ENCODE measurements around the gene UBD.

UBD gene

DNA sequence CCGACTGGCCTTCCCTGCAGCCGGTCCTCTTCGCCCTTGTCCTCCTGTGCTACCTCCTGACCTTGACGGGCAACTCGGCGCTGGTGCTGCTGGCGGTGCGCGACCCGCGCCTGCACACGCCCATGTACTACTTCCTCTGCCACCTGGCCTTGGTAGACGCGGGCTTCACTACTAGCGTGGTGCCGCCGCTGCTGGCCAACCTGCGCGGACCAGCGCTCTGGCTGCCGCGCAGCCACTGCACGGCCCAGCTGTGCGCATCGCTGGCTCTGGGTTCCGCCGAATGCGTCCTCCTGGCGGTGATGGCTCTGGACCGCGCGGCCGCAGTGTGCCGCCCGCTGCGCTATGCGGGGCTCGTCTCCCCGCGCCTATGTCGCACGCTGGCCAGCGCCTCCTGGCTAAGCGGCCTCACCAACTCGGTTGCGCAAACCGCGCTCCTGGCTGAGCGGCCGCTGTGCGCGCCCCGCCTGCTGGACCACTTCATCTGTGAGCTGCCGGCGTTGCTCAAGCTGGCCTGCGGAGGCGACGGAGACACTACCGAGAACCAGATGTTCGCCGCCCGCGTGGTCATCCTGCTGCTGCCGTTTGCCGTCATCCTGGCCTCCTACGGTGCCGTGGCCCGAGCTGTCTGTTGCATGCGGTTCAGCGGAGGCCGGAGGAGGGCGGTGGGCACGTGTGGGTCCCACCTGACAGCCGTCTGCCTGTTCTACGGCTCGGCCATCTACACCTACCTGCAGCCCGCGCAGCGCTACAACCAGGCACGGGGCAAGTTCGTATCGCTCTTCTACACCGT lies 6.1 kb downstream of the UBD start:
- DNase-seq (ENCODE audit: low read depth) = no peak
- no peak overlapping the region for H3K4me3 ChIP-seq (ENCODE audit: low read depth, low read length)
- TF ChIP-seq CTCF (IDR thresholded peaks at IDR 0.05; ENCODE audit: control insufficient read depth, extremely low read depth, insufficient read depth) = no peak

DNA sequence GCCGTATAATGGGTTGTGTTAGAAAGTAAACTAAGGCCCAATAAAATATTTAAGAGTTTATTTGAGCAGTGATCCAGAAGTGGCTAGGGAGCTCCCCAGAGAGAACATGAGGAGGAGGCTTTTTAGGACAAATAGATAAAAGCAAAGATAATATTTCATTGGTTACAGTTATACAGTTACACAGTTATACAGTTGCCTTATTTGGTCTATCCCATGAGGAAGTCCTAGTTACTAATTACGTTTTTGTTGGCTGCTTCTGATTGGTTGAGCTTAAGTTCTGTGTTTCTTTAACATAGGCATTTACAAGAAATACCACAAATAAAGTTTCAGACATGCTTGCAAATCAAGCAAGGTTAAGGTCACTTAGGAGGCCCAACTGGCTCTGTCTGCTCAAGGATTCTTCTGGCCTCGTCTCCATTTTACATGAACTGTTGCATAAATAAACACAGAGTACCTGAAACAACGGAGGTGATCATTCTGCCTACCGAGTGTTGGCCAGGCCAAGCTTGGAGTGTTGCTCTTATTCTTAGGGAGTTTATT lies 7.0 kb downstream of the UBD start:
- TF ChIP-seq CTCF (IDR thresholded peaks at IDR 0.05; ENCODE audit: control insufficient read depth, extremely low read depth, insufficient read depth) = no peak
- DNase-seq (ENCODE audit: low read depth) = peak; percentile 87
- no peak overlapping the region for H3K4me3 ChIP-seq (ENCODE audit: low read depth, low read length)

DNA sequence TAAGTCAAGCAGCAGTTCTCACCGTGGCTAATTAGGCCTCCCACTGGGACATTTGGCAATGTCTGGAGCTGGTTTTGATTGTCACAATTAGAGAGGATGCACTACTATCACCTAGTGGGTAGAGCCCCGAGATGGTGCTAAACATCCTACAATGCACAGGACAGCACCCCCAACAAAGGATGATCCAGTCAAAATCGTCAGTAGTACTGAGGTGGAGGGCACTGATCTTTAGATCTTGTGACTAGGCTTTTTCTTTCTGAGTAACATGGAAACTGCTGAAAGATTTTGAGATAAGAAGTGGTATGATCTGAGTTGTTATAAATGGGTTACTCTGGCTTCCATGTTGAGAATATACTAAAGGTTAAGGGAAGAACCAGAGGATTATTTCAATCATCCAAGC lies 12.0 kb downstream of the UBD start:
- no peak for DNase-seq (ENCODE audit: low read depth)
- no peak overlapping the region for H3K4me3 ChIP-seq (ENCODE audit: low read depth, low read length)
- no peak for TF ChIP-seq CTCF (IDR thresholded peaks at IDR 0.05; ENCODE audit: control insufficient read depth, extremely low read depth, insufficient read depth)

DNA sequence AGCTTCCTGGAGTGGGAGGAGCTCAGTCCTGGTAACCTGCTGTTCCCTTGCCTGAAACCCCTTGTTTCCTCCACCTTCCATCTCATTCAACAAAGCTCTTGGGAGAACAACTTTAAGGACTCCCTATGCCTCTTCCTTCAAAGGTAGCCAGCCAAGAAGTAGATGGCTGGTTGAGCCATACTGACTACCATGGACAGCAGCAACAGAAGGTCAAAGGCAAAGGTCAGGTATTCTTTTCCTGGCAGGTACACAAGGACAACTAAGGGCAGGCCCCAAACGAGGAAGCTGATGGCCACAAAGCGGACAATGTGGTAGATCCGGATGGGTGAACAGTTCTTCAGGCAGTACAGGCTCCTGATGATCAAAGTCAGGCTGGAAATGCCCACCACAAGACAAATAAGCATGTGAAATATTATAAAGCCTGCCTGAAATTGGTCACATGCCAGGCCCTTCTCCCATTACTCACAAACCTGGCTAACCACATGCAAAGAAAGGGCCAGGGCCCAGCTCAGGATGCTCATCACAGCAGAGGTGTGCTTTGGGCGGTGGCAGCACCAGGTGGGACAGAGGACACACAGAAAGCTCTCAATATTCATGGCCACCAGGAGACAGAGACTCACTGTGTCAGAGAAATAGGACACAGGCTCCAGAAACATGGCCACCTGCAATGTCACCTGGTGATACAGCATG lies 21.7 kb downstream of the UBD start:
- TF ChIP-seq CTCF (IDR thresholded peaks at IDR 0.05; ENCODE audit: control insufficient read depth, extremely low read depth, insufficient read depth) = no peak
- H3K4me3 ChIP-seq (ENCODE audit: low read depth, low read length) = no peak overlapping the region
- no peak for DNase-seq (ENCODE audit: low read depth)

DNA sequence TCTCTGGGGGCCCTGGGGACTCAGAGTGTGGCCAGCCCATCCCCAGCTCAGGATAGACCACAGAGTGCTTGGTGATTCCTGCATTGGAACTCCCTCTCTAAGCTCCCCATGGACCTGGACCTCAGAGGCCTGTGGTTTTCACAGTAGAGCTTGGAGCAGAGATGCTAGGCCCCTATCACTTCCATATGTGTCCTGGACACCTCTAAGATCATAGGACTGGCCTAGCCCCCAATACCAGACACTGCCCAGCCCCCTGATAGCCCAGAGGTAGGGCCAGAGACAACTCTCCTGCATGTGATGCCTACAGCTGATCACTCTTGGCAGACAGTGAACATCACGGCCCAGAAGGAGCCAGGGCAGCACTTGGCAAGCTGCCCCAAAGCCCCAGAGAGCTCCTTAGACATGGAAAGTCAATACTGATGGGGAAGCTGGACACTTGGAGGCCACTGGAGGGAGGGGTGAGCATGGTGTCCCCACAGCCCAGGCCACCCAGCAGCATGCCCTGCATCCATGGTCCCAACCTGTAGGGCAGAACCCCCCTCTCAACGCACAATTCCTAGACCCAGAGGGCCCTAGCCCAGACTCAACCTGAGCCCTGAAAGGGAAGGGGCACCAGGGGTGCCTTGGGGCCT lies 27.1 kb downstream of the UBD start:
- TF ChIP-seq CTCF (IDR thresholded peaks at IDR 0.05; ENCODE audit: control insufficient read depth, extremely low read depth, insufficient read depth) = no peak
- DNase-seq (ENCODE audit: low read depth) = no peak
- H3K4me3 ChIP-seq (ENCODE audit: low read depth, low read length) = no peak overlapping the region

- DNase-seq (ENCODE audit: low read depth) = no peak
- no peak overlapping the region for H3K4me3 ChIP-seq (ENCODE audit: low read depth, low read length)
- no peak for TF ChIP-seq CTCF (IDR thresholded peaks at IDR 0.05; ENCODE audit: control insufficient read depth, extremely low read depth, insufficient read depth)
Observed at GRCh38 chr6:29531668-29532067, 27.9 kb downstream of the UBD start.
